Left renal cortex interstitium (tissue), 4 donors: ENCODE data around the gene SCART1. TPM values are rescaled to one million over a fixed set of nuclear protein-coding genes. Genes with fewer than 3 reads are reported as not detected.
"Not testable (repeated sequence)": the region's sequence is repeated elsewhere in the genome, so short reads cannot be mapped to it uniquely, and the experiment has no call there.

Experiments
- DNase-seq, 4 donors: peaks; one replicate each; pipeline ENCODE4 v3.0.0-alpha.2; 2013; ENCODE audit warnings: low read depth in 4 of 4, low spot score in 2 of 4, missing footprints in 1 of 4
- polyA plus RNA-seq, 4 donors: library from polyadenylated mRNA; unstranded; fragments of 120-200 nt; gene quantifications; one replicate each; pipeline ENCODE4 v1.2.1, GENCODE V29; 2013; ENCODE audit not compliant: insufficient read length in 4 of 4

The SCART1 gene
- 1 to 10 TPM in 3 of 4 donors, under 1 TPM in 1; 0.42 to 4.3 (median 2.4) TPM for polyA plus RNA-seq

DNA sequence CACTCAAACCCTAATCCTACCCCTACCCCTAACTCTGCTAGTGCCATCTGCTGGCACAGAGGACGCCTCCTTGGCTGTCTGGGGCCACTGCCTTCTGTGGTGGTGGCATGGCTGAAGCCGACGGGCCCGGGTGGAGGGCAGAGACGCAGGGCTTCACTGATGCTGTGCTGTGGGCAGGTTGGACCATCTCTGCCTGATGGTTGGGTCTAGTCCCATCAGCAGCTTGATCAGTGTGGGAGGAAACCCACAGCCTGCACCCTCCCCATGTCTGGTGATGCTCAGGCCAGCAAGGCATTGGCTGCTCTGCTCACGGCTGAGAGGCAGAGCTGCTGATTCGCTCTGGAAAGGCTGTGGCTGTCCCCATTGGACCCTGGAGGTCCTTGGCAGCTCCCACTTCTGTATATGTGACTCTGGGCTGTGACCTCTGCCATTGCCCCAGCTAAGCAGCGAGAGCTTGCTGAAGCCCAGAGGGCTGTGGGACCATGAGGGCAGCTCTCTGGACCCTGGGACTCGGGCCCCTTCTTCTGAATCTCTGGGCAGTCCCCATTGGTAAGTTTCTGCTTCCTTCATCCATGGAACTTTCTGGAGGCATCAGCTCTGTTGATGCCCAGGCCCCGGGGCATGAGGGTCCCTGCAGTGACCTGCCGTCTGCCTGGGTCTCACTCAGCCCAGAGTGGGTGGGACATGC is at the start of gene SCART1:
Gene SCART1, plus strand, starts transcription at position 430 of the 688 bp plus-strand sequence. Its CDS starts 53 bp downstream, at position 483.
- no peak for DNase-seq

GRCh38 chr10:133405272-133405671 is 48.5 kb upstream of the SCART1 start:
- DNase-seq: no peak

- no peak for DNase-seq
Observed at GRCh38 chr10:133405844-133406527, 47.8 kb upstream of the SCART1 start.

- no peak for DNase-seq
Observed at GRCh38 chr10:133411523-133412380, 42.0 kb upstream of the SCART1 start.

DNA sequence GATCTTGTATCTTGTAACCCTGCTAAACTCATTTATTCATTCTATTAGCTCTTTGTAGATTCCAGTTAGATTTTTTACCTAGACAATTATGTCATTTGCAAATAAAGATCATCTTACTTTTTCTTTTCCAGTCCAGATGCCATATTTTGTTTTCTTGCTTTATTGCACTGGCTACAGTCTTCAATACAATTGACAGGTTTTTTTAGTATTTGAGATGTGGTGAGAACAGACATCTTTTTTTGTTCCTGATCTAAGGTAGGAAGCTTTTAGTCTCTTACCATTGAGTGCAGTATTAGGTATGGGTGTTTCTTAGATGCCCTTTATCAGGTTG is 41.4 kb upstream of the SCART1 start:
- DNase-seq: no peak

DNA sequence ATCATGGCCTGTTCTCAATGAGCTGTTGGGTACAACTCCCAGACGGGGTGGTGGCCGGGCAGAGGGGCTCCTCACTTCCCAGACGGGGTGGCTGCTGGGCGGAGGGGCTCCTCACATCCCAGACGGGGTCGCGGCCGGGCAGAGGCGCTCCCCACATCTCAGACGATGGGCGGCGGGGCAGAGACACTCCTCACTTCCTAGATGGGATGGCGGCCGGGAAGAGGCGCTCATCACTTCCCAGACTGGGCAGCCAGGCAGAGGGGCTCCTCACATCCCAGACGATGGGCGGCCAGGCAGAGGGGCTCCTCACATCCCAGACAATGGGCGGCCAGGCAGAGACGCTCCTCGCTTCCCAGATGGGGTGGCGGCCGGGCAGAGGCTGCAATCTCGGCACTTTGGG is 39.3 kb upstream of the SCART1 start:
- DNase-seq: not testable (repeated sequence)

DNA sequence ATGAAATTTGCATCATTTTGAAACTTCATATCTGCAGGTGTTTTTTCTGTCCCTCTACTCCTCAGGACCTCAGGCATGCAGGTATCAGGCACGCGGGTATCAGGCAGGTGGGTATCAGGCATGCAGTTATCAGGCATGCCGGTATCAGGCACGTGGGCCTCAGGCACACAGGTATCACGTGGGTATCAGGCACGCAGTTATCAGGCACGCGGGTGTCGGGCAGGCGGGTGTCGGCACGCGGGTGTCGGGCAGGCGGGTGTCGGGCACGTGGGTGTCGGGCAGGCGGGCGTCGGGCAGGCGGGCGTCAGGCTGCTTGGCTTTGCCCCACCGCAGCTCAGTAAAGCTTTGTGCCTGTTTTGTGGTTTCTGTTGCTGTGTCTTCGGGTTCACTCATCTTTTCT is 38.0 kb upstream of the SCART1 start:
- DNase-seq: no peak

DNA sequence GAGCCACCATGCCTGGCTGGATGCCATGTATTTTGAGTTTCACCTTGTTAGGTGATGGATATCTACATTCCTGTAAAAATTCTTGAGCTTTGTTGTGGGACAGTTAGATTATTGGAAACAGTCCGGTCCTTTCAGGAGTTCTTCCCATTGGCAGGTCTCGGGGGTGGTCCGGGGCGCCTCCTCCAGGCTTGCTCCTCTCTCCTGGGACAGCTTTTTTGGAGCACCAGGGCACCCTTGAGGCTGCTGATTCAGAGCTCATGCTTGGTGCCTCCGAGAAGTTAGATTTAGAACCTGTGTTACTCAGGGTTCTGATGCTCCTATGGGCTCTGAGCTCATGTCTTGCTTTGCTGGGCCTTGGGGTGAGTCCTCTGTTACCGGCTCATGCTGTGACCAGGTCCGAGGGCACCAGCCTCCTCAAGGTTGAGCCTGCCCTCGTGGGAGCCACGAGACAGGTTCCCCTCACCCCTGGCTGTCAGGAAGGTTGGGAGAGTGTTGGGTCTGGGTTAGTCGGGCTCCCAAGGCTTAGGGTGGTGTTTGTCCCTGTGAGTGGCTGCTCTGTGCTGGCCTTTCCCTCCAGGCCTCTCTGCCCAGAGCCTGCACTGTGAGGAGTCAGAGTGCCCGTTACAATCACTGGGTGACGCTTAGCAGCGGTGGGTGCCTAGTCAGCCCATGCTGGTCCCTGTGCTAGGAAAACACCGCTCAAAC is 35.3 kb upstream of the SCART1 start:
- DNase-seq: no peak

DNA sequence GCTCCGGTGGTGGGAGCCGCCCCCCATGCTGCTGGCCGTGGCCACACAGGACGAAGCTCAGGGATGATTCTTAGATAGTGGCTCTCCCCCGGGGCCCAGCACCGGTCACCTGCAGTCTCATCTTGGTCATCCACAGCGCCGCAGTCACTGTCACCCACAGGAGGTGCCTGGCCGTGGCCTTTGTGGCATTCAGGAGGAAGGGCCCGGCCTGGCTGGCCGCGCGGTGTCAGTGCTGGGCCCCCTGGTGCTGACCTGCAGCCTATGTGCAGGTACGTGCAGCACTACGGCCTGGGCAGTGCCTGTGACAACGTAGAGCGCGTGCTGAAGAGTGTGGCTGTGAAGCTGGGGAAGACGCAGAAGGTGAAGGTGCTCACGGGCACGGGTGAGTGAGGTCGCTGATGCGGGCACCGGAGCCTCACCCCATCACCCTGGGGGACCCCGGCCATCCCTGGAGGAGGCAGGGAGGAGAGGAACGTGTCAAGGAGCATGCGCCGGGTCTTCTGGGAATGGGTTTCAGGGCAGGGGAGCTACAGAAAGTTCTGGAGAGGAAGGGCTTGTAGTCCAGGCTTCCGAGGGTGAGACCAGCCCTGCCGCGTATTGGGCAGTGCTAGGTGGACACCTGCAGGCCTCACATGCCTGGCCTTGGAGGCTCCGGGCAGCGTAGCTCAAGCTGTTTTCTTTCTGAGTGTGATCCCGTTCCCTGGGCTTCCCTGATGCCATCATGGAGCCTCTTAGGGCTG is 34.4 kb upstream of the SCART1 start:
- DNase-seq: no peak

DNA sequence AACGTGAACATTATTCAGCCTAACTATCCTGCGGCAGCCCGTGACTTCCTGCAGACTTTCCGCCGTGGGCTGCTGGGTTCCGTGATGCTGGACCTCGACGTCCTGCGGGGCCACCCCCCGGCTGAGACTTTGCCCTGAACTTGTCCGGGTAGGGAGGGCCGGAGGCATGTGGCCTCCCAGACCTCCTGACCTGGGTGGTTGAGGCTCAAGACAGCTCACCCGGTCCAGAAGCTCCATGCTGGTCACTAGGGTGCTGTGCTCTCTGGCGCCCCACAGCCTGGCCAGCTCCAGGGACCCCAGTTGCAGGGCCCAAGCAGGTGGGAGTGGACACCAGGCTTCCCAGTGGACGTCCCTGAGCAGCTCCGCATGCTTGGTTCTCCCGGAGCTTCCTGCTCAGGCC is 33.7 kb upstream of the SCART1 start:
- no peak for DNase-seq

- no peak for DNase-seq
Observed at GRCh38 chr10:133420579-133420978, 33.2 kb upstream of the SCART1 start.

- DNase-seq: no peak
Observed at GRCh38 chr10:133421336-133422222, 32.2 kb upstream of the SCART1 start.

DNA sequence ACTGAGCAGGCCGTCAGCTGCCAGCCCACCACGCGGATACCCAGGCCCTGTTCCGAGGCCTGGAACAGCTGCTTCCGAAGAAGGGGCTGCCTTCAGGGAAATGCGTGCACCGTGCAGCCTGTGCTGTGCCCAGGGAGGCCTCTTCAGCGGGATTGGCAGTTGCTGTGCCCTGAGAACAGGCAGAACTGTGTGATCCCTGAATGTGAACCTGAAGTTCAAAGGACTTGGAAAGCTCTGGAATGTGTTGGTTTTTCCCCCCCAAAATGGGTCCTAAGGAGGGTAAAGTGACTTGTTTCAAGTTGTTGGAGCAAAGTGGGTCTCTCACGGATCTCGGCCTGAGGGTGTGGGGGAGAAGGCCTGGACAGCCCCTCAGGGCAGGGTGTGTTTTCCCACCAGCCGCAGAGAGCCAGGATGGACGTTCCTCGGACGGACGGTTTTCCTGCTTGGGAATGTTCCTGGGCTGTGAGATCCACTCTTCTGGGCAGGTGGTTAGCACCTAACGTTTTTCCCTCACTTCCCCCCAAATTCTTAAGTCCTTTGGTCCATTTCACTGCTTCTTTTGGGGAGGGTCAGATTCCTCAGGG is 31.4 kb upstream of the SCART1 start:
- no peak for DNase-seq

- no peak for DNase-seq
Observed at GRCh38 chr10:133422807-133423771, 30.7 kb upstream of the SCART1 start.

- not testable (repeated sequence) for DNase-seq
Observed at GRCh38 chr10:133424102-133424501, 29.6 kb upstream of the SCART1 start.

DNA sequence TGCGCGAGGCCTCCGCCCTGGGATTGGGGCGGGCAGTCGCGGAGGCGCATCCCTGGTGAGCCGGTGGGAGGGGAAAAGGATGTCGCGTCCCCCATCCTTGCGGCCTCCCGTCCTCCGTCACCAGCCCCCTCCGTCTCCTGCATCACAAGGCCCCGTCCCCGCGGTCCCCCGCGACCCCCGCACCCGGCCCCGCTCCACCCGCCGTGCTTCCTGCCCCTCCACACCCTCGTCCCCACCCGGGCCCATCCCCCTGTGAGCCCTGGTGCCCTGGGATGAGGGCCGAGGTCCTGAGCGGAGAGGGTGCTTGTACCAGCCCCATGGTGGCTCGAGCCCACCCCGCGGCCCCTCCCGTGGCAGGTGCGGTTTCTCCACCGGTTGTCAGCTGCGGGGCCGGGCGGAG is 29.1 kb upstream of the SCART1 start, which contains the start of gene SPRN:
Gene SPRN, minus strand, starts transcription at position 25 of the 400 bp plus-strand sequence. CDS start 944 bp downstream, outside the sequence.
- DNase-seq: not testable (repeated sequence)

GRCh38 chr10:133429571-133429970 is 24.2 kb upstream of the SCART1 start:
- DNase-seq: not testable (repeated sequence)
